SK-N-SH (cell line): ENCODE results near the gene SOD1. TPM values are rescaled to one million over a fixed set of nuclear protein-coding genes. Genes with fewer than 3 reads are reported as not detected.

ENCODE experiments used
- CTCF ChIA-PET: fragments of 300-600, 350-600 bp; formaldehyde crosslinking; extraction: SDS; loops from one replicate; lab custom pipeline; 2021; lab: Yijun Ruan, JAX
- POLR2A ChIA-PET: fragments of 350-600 bp; sonication (Branson Sonifier 250); formaldehyde crosslinking; extraction: SDS; loops from one replicate; lab custom pipeline; 2020; ENCODE audit warnings: antibody characterized with exemption, inconsistent platforms; lab: Yijun Ruan, JAX
- DNase-seq: peaks from one replicate; pipeline ENCODE4 v3.0.0; 2012
- H2AFZ ChIP-seq: fragments of 200-600 bp; sonication (generic); 2 replicates; pipeline ENCODE4 v1.8.1; 2016; ENCODE audit warnings: antibody characterized with exemption, mild to moderate bottlenecking, low read depth
- H3F3A ChIP-seq: fragments of 200-600 bp; sonication (generic); replicated peaks from 2 replicates; pipeline ENCODE3; 2016; ENCODE audit warnings: antibody characterized with exemption, mild to moderate bottlenecking; ENCODE audit not compliant: insufficient read depth
- H3K27ac ChIP-seq, 2 experiments: fragments of 200-500 bp in 1 of 2; fragments of 200-600 bp in 1 of 2; sonication (Bioruptor generic) in 1 of 2; sonication (generic), shearing (Covaris generic) in 1 of 2; 2 replicates each; pipeline versions ENCODE4 v1.5.1 to v1.6.1; 2014 to 2016; ENCODE audit warnings: low read depth in 2 of 2, inconsistent platforms in 1 of 2, low read length in 1 of 2, mild to moderate bottlenecking in 1 of 2, mixed read lengths in 1 of 2
- H3K27me3 ChIP-seq: fragments of 200-600 bp; sonication (generic), shearing (Covaris generic); 2 replicates; pipeline ENCODE4 v1.6.1; 2016; ENCODE audit warnings: mixed run types; ENCODE audit not compliant: insufficient read depth
- H3K36me3 ChIP-seq, 2 experiments: fragments of 200-500 bp in 1 of 2; fragments of 200-600 bp in 1 of 2; sonication (Bioruptor generic) in 1 of 2; sonication (generic) in 1 of 2; replicated peaks in 1 of 2; 2 replicates each; pipeline versions ENCODE3 to v1.5.1; 2014 to 2016; ENCODE audit warnings: low read length in 1 of 2, mild to moderate bottlenecking in 1 of 2; ENCODE audit not compliant: insufficient read depth in 2 of 2, control insufficient read depth in 1 of 2
- H3K4me1 ChIP-seq, 2 experiments: fragments of 200-500 bp in 1 of 2; fragments of 200-600 bp in 1 of 2; sonication (Bioruptor generic) in 1 of 2; sonication (generic), shearing (Covaris generic) in 1 of 2; 2 replicates each; pipeline versions ENCODE4 v1.5.1 to v1.6.1; 2014 to 2016; ENCODE audit warnings: low read depth in 1 of 2, low read length in 1 of 2, mixed run types in 1 of 2; ENCODE audit not compliant: insufficient read depth in 2 of 2, control insufficient read depth in 1 of 2
- H3K4me2 ChIP-seq: fragments of 200-600 bp; sonication (generic), shearing (Covaris generic); 2 replicates; pipeline ENCODE4 v1.6.1; 2017; ENCODE audit warnings: mixed run types
- H3K4me3 ChIP-seq, 2 experiments: fragments of 200-500 bp in 1 of 2; fragments of 200-600 bp in 1 of 2; sonication (Bioruptor generic) in 1 of 2; sonication (generic), shearing (Covaris generic) in 1 of 2; 2 replicates each; pipeline versions ENCODE4 v1.5.1 to v1.8.1; 2014 to 2016; ENCODE audit warnings: low read depth in 2 of 2, inconsistent platforms in 1 of 2, low read length in 1 of 2, mild to moderate bottlenecking in 1 of 2, mixed read lengths in 1 of 2, moderate library complexity in 1 of 2
- H3K79me2 ChIP-seq: fragments of 200-600 bp; sonication (generic); 2 replicates; pipeline ENCODE4 v1.8.1; 2017; ENCODE audit warnings: mild to moderate bottlenecking; ENCODE audit not compliant: insufficient read depth
- H3K9ac ChIP-seq: fragments of 200-600 bp; sonication (generic); 2 replicates; pipeline ENCODE4 v1.6.1; 2017; ENCODE audit warnings: mixed run types
- H3K9me2 ChIP-seq: fragments of 200-600 bp; sonication (generic); 2 replicates; pipeline ENCODE4 v1.6.1; 2017; ENCODE audit warnings: mixed run types
- H3K9me3 ChIP-seq: fragments of 200-600 bp; sonication (generic); 2 replicates; pipeline ENCODE4 v1.6.1; 2017; ENCODE audit warnings: mixed run types, mild to moderate bottlenecking, moderate library complexity
- H4K20me1 ChIP-seq: fragments of 200-600 bp; sonication (generic); 2 replicates; pipeline ENCODE4 v1.6.1; 2017; ENCODE audit warnings: mild to moderate bottlenecking, mixed run types; ENCODE audit not compliant: insufficient read depth
- CHD2 ChIP-seq: fragments of 150-350 bp; IDR thresholded peaks from 2 replicates; pipeline ENCODE4 v1.6.1; 2018; ENCODE audit warnings: low read length; ENCODE audit not compliant: partially characterized antibody
- ELF1 ChIP-seq: IDR thresholded peaks from 2 replicates; pipeline ENCODE4 v1.4.0; 2012
- EP300 ChIP-seq, 2 experiments: IDR thresholded peaks; 2 replicates each; pipeline versions ENCODE4 v1.4.0 to v1.6.1; 2012; ENCODE audit warnings: borderline replicate concordance in 1 of 2, low read depth in 1 of 2, low read length in 1 of 2
- EZH2phosphoT487 ChIP-seq: fragments of 200-600 bp; sonication (generic); IDR thresholded peaks from 2 replicates; pipeline ENCODE4 v1.6.1; 2017; ENCODE audit warnings: low read depth, mixed run types, mild to moderate bottlenecking, antibody characterized with exemption, moderate library complexity, borderline replicate concordance
- FOXJ3 ChIP-seq: sonication (generic); formaldehyde crosslinking; IDR thresholded peaks from 2 replicates; pipeline ENCODE4 v1.5.1; 2020; ENCODE audit warnings: mild to moderate bottlenecking, missing genetic modification reagents
- FOXM1 ChIP-seq: IDR thresholded peaks from 2 replicates; pipeline ENCODE4 v1.4.0; 2012; ENCODE audit warnings: low read depth, mild to moderate bottlenecking
- GATA2 ChIP-seq: sonication (generic); formaldehyde crosslinking; IDR thresholded peaks from 2 replicates; pipeline ENCODE4 v1.5.0; 2020; ENCODE audit warnings: mild to moderate bottlenecking, missing genetic modification reagents
- IRF3 ChIP-seq: fragments of 150-350 bp; IDR thresholded peaks from 2 replicates; pipeline ENCODE4 v1.6.1; 2016; ENCODE audit warnings: mild to moderate bottlenecking, low read depth, low read length
- MEF2A ChIP-seq: IDR thresholded peaks from 2 replicates; pipeline ENCODE4 v1.4.0; 2012; ENCODE audit warnings: low read depth, borderline replicate concordance
- POLR2AphosphoS5 ChIP-seq: IDR thresholded peaks from 2 replicates; pipeline ENCODE4 v1.6.1; 2012; ENCODE audit warnings: low read depth, low read length
- TAF1 ChIP-seq: IDR thresholded peaks from 2 replicates; pipeline ENCODE4 v1.6.1; 2012; ENCODE audit warnings: low read depth, mild to moderate bottlenecking, low read length, moderate library complexity, borderline replicate concordance
- TCF12 ChIP-seq: IDR thresholded peaks from 2 replicates; pipeline ENCODE4 v1.4.0; 2012
- TEAD4 ChIP-seq: IDR thresholded peaks from 2 replicates; pipeline ENCODE4 v1.4.0; 2012; ENCODE audit warnings: mild to moderate bottlenecking, borderline replicate concordance; ENCODE audit not compliant: insufficient read depth
- USF2 ChIP-seq: fragments of 150-350 bp; IDR thresholded peaks from 2 replicates; pipeline ENCODE4 v1.6.1; 2017; ENCODE audit warnings: antibody characterized with exemption, low read length, low read depth, borderline replicate concordance
- ZBTB33 ChIP-seq: IDR thresholded peaks from 2 replicates; pipeline ENCODE4 v1.4.0; 2012; ENCODE audit warnings: low read depth, borderline replicate concordance
- WGBS: methylation state at CpG from one replicate; pipeline ENCODE4 v1.1.6; 2017; ENCODE audit warnings: low lambda C conversion rate; 5-methylcytosine and 5-hydroxymethylcytosine counted together
- polyA plus RNA-seq, 3 experiments: library from polyadenylated mRNA; depleted of rRNA; stranded (reverse); fragments of >200 nt; gene quantifications; 2 replicates each; pipeline ENCODE4 v1.2.3, GENCODE V29; 2012

SOD1 gene
- polyA plus RNA-seq, 1 of the 3 experiments (the other 2 are of a cell fraction), result 572 TPM

DNA sequence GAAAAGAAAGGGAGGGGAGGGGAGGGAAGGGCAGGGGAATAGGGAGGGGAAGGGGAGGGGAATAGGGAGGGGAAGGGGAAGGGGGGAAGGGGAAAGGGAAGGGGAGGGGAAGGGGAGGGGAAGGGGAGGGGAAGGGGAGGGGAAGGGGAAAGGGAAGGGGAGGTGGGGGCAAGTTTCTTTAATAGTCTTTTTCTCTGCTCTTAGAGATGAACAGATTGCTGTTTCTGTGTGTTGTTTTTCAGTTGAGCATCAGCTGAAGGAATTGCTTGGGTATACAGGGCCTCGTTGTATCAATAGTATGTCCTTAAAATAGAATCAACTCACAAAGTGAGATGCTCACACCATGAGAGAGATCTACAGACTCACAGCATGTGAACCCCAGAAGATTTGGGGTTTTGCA, 44.8 kb upstream of the SOD1 start:
- DNase-seq, result no peak
- ChIA-PET CTCF (interaction anchor here (1.0 kb wide), 1 partner anchor 10 kb away, joined by 3 read pairs; no protein-coding TSS in a partner anchor), POLR2A (no interaction called here)
- no peak overlapping the region for H3K9ac ChIP-seq
- H3K9me2 ChIP-seq, result no peaks in the 10 kb centered on the region
- no peak overlapping the region for H3K4me2 ChIP-seq
- TF ChIP-seq TCF12 (no peak), POLR2AphosphoS5 (no peak), ZBTB33 (no peak), CHD2 (no peak), TEAD4 (no peak), TAF1 (no peak), GATA2 (CRISPR knock-in tag) (no peak), EZH2phosphoT487 (no peak), EP300 (IDR thresholded peaks at IDR 0.05; ENCODE audit: borderline replicate concordance in 1 of 2, low read depth in 1 of 2, low read length in 1 of 2) (no peak), MEF2A (no peak), IRF3 (no peak), ELF1 (no peak), USF2 (no peak), FOXJ3 (CRISPR knock-in tag) (no peak), FOXM1 (no peak)
- H4K20me1 ChIP-seq, result no peaks in the 10 kb centered on the region
- H3K4me1 ChIP-seq, result no peaks in the 10 kb centered on the region
- WGBS, result 59% methylated on average over 1 of the region's 1 CpG
- no peak overlapping the region for H2AFZ ChIP-seq
- no peak overlapping the region for H3K4me3 ChIP-seq
- H3K36me3 ChIP-seq, result no peaks in the 10 kb centered on the region
- H3K9me3 ChIP-seq, result no peaks in the 10 kb centered on the region
- no peaks in the 10 kb centered on the region for H3F3A ChIP-seq
- H3K27ac ChIP-seq, result no peak overlapping the region
- no peaks in the 10 kb centered on the region for H3K27me3 ChIP-seq
- H3K79me2 ChIP-seq, result no peaks in the 10 kb centered on the region
